HG02870 (cell line): ENCODE data around the gene CATSPERE.

ENCODE experiments used
- ATAC-seq: cut with Tn5 transposase; IDR thresholded peaks from one replicate; pipeline ENCODE4 v1.9.1; 2021; ENCODE audit warnings: mild to moderate bottlenecking, moderate library complexity; ENCODE audit not compliant: unreplicated experiment

The CATSPERE gene

GRCh38 chr1:244461245-244462071, at the start of gene CATSPERE:
TSS of gene CATSPERE (plus strand) at chr1:244461273. CDS start at chr1:244461430, 157 bp downstream.
- ATAC-seq = peak; percentile 99

GRCh38 chr1:244412176-244412575, 48.9 kb upstream of the CATSPERE start:
- ATAC-seq = no peak

GRCh38 chr1:244413736-244414135, 47.3 kb upstream of the CATSPERE start:
- ATAC-seq = no peak

GRCh38 chr1:244414543-244414942, 46.5 kb upstream of the CATSPERE start:
- no peak for ATAC-seq

- no peak for ATAC-seq
Measured at GRCh38 chr1:244419024-244419423, 42.0 kb upstream of the CATSPERE start.

- no peak for ATAC-seq
Measured at GRCh38 chr1:244422174-244422573, 38.9 kb upstream of the CATSPERE start.

- no peak for ATAC-seq
Measured at GRCh38 chr1:244424649-244425334, 36.3 kb upstream of the CATSPERE start.

- no peak for ATAC-seq
Measured at GRCh38 chr1:244427647-244428046, 33.4 kb upstream of the CATSPERE start.

GRCh38 chr1:244429818-244430217, 31.3 kb upstream of the CATSPERE start:
- ATAC-seq = no peak

- no peak for ATAC-seq
Measured at GRCh38 chr1:244431166-244431565, 29.9 kb upstream of the CATSPERE start.

GRCh38 chr1:244435562-244436205, 25.4 kb upstream of the CATSPERE start:
- ATAC-seq = no peak

GRCh38 chr1:244436336-244437085, 24.6 kb upstream of the CATSPERE start:
- no peak for ATAC-seq

GRCh38 chr1:244437086-244437468, 24.0 kb upstream of the CATSPERE start:
- no peak for ATAC-seq

- no peak for ATAC-seq
Measured at GRCh38 chr1:244439391-244440032, 21.6 kb upstream of the CATSPERE start.

- ATAC-seq = no peak
Measured at GRCh38 chr1:244442850-244443249, 18.2 kb upstream of the CATSPERE start.

GRCh38 chr1:244444854-244445253, 16.2 kb upstream of the CATSPERE start:
- no peak for ATAC-seq

- no peak for ATAC-seq
Measured at GRCh38 chr1:244445320-244446181, 15.5 kb upstream of the CATSPERE start.

- no peak for ATAC-seq
Measured at GRCh38 chr1:244447024-244447423, 14.0 kb upstream of the CATSPERE start.

GRCh38 chr1:244447552-244447951, 13.5 kb upstream of the CATSPERE start:
- no peak for ATAC-seq
